ENCODE measurements around the gene TLN1. TPM values are rescaled to one million over a fixed set of nuclear protein-coding genes. Genes with fewer than 3 reads are reported as not detected.

TLN1 gene
- total and polyA plus RNA-seq, 10 of the 15 experiments (the other 5 are each of a cell fraction or from before 2014, with no cell fraction given): 11.6 to 305 (median 71.9) TPM

GRCh38 chr9:35657546-35658136 is 74.4 kb downstream of the TLN1 start, which contains the start of gene RMRP:
TSS of gene RMRP (minus strand) at chr9:35658019.
- BruUV-seq (replicated peaks): no TSS peak
- H3K27me3 ChIP-seq (replicated peaks in 1 of 2; ENCODE audit: control insufficient read depth in 2 of 2, insufficient read depth in 2 of 2, low read length in 1 of 2): no peaks in the 10 kb centered on the region
- peak within 1 kb of the TSS; percentile 64 for H2AFZ ChIP-seq (ENCODE audit: control insufficient read depth, low read depth, low read length)
- in situ Hi-C loops (cut with MboI) (no loop called here), intact Hi-C loops (cut with micrococcal nuclease; ENCODE audit: unreplicated experiment) (loop anchor here (1.0 to 10.0 kb wide), 4 partner anchors 11 to 167 kb away; partner anchors contain the start of genes FAM221B and TMEM8B)
- peak; percentile 78 for FAIRE-seq
- H3K9me3 ChIP-seq (replicated peaks; ENCODE audit: control insufficient read depth, insufficient read depth, low read length): no peaks in the 10 kb centered on the region
- peak within 1 kb of the TSS; percentile 85 for H3K4me3 ChIP-seq
- ChIA-PET SMC1A (ENCODE audit: uncharacterized antibody, unreplicated experiment) (interaction anchor here (0.6 to 12.5 kb wide), 12 partner anchors 8 to 157 kb away, joined by 3 to 145 read pairs (median 4); partner anchors contain the start of genes CREB3, HINT2, SIT1 and TLN1), POLR2A (interaction anchor here (0.7 to 10.9 kb wide), 14 partner anchors 7 to 157 kb away, joined by 3 to 163 read pairs (median 7); partner anchors contain the start of genes ARHGEF39, CD72, CREB3 and HINT2), RAD21 (ENCODE audit: unreplicated experiment) (interaction anchor here (0.6 to 5.2 kb wide), 21 partner anchors 9 to 339 kb away, joined by 3 to 60 read pairs (median 5); partner anchors contain the start of genes CREB3, SPAG8, TESK1 and TLN1), CTCF (interaction anchor here (0.6 to 13.5 kb wide), 15 partner anchors 10 to 169 kb away, joined by 3 to 227 read pairs (median 7); partner anchors contain the start of genes CREB3, GBA2, RGP1 and TESK1)
- ATAC-seq: peak; percentile 93
- H3K4me1 ChIP-seq (ENCODE audit: control insufficient read depth, insufficient read depth, low read length): peaks cover 22% of the 10 kb centered on the region
- H3K79me2 ChIP-seq (ENCODE audit: control insufficient read depth, insufficient read depth, low read length): peaks cover 23% of the 10 kb centered on the region
- H3K9ac ChIP-seq (ENCODE audit: control insufficient read depth, insufficient read depth, low read length): peak within 1 kb of the TSS; percentile 78
- peaks cover 6 to 9% of the 10 kb centered on the region in 2 experiments; a peak in 3 of 4 replicates for H3K36me3 ChIP-seq (ENCODE audit: control insufficient read depth in 2 of 2, insufficient read depth in 2 of 2, low read length in 1 of 2)
- WGBS (ENCODE audit: insufficient coverage, insufficient replicate concordance, low lambda C conversion rate, missing lambda C conversion rate): 2% methylated on average over 42 of the region's 42 CpGs
- H4K20me1 ChIP-seq (ENCODE audit: control insufficient read depth, insufficient read depth): no peaks in the 10 kb centered on the region
- peak within 1 kb of the TSS; percentile 95 for H3K4me2 ChIP-seq (ENCODE audit: control insufficient read depth, insufficient read depth)
- peak within 1 kb of the TSS; percentile 90 for H3K27ac ChIP-seq (ENCODE audit: control insufficient read depth, insufficient read depth)
- peak; percentile 96 for DNase-seq (ENCODE audit: low read depth, low spot score)
- TF ChIP-seq HDAC2 (IDR thresholded peaks at IDR 0.05): no peak
- no peak for TF ChIP-seq KDM1A (IDR thresholded peaks at IDR 0.05; ENCODE audit: borderline replicate concordance)
- no peak for TF ChIP-seq BCLAF1 (IDR thresholded peaks at IDR 0.05)
- TF ChIP-seq JUNB (IDR thresholded peaks at IDR 0.05): peak; percentile 6; the same call in 1 of the 2 replicates
- 0 out of 2 replicates have a peak, but pooled peaks have one; percentile 60 for TF ChIP-seq STAT3 (IDR thresholded peaks at IDR 0.05; ENCODE audit: low read depth, low read length)
- peak; percentile 13; the same call in 1 of the 2 replicates for TF ChIP-seq NR2F1 (conservative IDR thresholded peaks at IDR 0.05)
- TF ChIP-seq SMAD5 (IDR thresholded peaks at IDR 0.05; ENCODE audit: low read depth): no peak
- peak; percentile 100 for TF ChIP-seq EED (IDR thresholded peaks at IDR 0.05; ENCODE audit: low read depth)
- peak; percentile 92 for TF ChIP-seq CREM (IDR thresholded peaks at IDR 0.05; ENCODE audit: low read depth)
- peak; percentile 67 for TF ChIP-seq MEF2B (IDR thresholded peaks at IDR 0.05; ENCODE audit: partially characterized antibody, poor library complexity, severe bottlenecking)
- TF ChIP-seq IRF3 (IDR thresholded peaks at IDR 0.05): no peak; the same call in 1 of the 2 replicates
- peak; percentile 69 for TF ChIP-seq NKRF (conservative IDR thresholded peaks at IDR 0.05)
- TF ChIP-seq ZBTB40 (IDR thresholded peaks at IDR 0.05; ENCODE audit: borderline replicate concordance): peak; percentile 86
